ENCODE measurements around the gene TAS1R2. TPM values are rescaled to one million over a fixed set of nuclear protein-coding genes. Genes with fewer than 3 reads are reported as not detected.
A peak's percentile ranks its signal among the peaks of the same experiment; 100 is the strongest.

The TAS1R2 gene
- total and polyA plus RNA-seq, 9 of the 15 experiments (the other 6 are each of a cell fraction or from before 2014, with no cell fraction given) = not detected

DNA sequence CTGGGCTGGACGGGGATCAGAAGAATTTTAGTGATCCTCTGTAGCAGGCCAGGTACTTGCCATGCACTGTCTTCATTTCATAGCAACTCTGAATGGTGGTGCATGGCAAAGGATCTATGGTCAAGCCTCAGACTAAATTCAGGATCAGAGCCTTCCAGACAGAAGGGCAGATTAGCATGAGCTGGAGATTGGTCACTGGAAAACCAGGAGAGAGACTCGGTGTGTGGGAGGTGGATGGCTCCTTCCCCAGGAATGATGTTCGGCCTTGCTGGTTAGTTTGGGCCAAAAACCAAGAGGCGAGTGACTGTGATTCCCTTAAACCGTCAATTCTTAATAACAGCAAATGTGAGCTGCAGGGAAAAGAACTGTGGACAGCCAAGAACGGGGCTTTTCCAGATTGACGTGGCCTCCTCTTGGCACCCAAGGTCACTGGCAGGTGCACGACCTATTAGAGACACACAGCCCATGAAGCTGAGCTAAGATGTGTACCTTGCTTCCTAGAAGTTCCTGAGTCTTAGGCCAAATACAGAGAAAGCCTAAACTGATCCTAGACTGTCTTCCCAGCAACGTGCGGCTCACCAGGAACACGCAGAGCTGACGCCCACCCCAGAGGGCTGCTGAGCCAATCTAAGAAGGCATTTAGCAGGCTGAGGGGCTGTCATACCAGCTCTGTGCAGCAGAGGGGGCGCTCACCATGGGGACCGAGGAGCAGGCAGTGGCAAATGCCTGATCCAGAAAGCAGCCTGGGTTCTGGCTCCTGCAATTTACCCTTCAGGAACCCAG is 24.4 kb upstream of the TAS1R2 start (continued):
- no peak for TF ChIP-seq SRSF3 (IDR thresholded peaks at IDR 0.05; ENCODE audit: insufficient read depth, low read length)
- peak; percentile 91 for TF ChIP-seq REST (IDR thresholded peaks at IDR 0.05; ENCODE audit: borderline replicate concordance)
- TF ChIP-seq REST (CRISPR knock-in tag; IDR thresholded peaks at IDR 0.05; ENCODE audit: low read depth) = no peak
- TF ChIP-seq L3MBTL2 (IDR thresholded peaks at IDR 0.05) = 0 out of 2 replicates have a peak, but pooled peaks have one; percentile 12
- TF ChIP-seq MNT (conservative IDR thresholded peaks at IDR 0.05) = no peak
- TF ChIP-seq FOXP4 (CRISPR knock-in tag; IDR thresholded peaks at IDR 0.05; ENCODE audit: borderline replicate concordance) = no peak
- no peak for TF ChIP-seq FOXJ3 (CRISPR knock-in tag; IDR thresholded peaks at IDR 0.05)
- peak; percentile 14 to 54; a peak in 2 of 4 replicates for TF ChIP-seq RCOR1 (IDR thresholded peaks at IDR 0.05; ENCODE audit: borderline replicate concordance in 1 of 2, low read depth in 2 of 2, low read length in 2 of 2)
- TF ChIP-seq DACH1 (IDR thresholded peaks at IDR 0.05; ENCODE audit: partially characterized antibody) = no peak
- no peak for TF ChIP-seq GTF2E2 (tag; IDR thresholded peaks at IDR 0.05)
- TF ChIP-seq XRCC5 (IDR thresholded peaks at IDR 0.05; ENCODE audit: low read depth, low read length) = 0 out of 2 replicates have a peak, but pooled peaks have one; percentile 28
- peak; percentile 54; the same call in 1 of the 2 replicates for TF ChIP-seq JUND (IDR thresholded peaks at IDR 0.05; ENCODE audit: borderline replicate concordance, low read depth, low read length)
- TF ChIP-seq JUND (tag; IDR thresholded peaks at IDR 0.05; ENCODE audit: borderline replicate concordance, low read depth, low read length) = no peak
